Cardiac fibroblast (primary cell): ENCODE measurements around the gene SSH3.

Experiments
- DNase-seq, 2 donors: peaks; one replicate each; pipeline versions ENCODE4 v3.0.0 to v3.0.0-alpha.2; 2010; ENCODE audit warnings: low read depth in 2 of 2
- H3K4me3 ChIP-seq, 2 donors: replicated peaks in 1 of 2; 1 replicate in 1 of 2; 2 replicates in 1 of 2; pipeline ENCODE4 v1.5.1; 2011; ENCODE audit warnings: low read depth in 2 of 2, low read length in 2 of 2, mild to moderate bottlenecking in 2 of 2, moderate library complexity in 1 of 2
- TF ChIP-seq, protein P1 (sequence below): IDR thresholded peaks from one replicate; pipeline ENCODE4 v1.5.1; 2011; ENCODE audit warnings: low read depth, mild to moderate bottlenecking, low read length, inconsistent platforms

SSH3 gene

DNA sequence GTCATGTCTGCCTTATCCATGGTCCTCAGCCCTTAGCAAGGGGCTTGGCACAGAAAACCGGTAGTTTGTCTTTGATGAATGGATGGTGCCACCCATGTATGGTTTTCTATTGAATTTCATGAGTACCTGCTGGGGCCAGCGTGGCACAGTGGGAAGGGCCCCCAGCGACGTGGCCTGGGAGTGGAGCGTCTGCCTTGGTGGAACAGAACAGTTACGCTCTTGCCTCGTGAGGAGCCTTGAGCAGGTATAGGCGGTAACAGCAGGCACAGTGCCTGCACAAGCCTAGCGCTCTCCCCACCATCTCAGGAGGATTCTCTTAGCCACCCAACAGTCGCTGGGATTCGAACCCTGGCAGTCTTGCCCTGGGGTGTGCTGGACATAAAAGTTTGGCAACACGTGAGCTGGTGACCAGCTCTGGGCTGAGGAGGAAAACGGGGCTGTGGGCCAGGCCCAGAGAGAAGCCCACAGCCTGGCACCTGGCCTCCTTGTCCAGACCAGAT is 3.0 kb upstream of the SSH3 start:
- DNase-seq: no peak
- TF ChIP-seq, protein P1, sequence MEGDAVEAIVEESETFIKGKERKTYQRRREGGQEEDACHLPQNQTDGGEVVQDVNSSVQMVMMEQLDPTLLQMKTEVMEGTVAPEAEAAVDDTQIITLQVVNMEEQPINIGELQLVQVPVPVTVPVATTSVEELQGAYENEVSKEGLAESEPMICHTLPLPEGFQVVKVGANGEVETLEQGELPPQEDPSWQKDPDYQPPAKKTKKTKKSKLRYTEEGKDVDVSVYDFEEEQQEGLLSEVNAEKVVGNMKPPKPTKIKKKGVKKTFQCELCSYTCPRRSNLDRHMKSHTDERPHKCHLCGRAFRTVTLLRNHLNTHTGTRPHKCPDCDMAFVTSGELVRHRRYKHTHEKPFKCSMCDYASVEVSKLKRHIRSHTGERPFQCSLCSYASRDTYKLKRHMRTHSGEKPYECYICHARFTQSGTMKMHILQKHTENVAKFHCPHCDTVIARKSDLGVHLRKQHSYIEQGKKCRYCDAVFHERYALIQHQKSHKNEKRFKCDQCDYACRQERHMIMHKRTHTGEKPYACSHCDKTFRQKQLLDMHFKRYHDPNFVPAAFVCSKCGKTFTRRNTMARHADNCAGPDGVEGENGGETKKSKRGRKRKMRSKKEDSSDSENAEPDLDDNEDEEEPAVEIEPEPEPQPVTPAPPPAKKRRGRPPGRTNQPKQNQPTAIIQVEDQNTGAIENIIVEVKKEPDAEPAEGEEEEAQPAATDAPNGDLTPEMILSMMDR: no peak
- H3K4me3 ChIP-seq: no peak overlapping the region

GRCh38 chr11:67300756-67301312 is 2.5 kb upstream of the SSH3 start:
- no peak overlapping the region for H3K4me3 ChIP-seq
- TF ChIP-seq, protein P1: no peak

GRCh38 chr11:67301313-67301921 is 1.9 kb upstream of the SSH3 start:
- no peak overlapping the region for H3K4me3 ChIP-seq

More at GRCh38 chr11:67300756-67301312, 2.5 kb upstream of the SSH3 start:
- no peak for DNase-seq

DNA sequence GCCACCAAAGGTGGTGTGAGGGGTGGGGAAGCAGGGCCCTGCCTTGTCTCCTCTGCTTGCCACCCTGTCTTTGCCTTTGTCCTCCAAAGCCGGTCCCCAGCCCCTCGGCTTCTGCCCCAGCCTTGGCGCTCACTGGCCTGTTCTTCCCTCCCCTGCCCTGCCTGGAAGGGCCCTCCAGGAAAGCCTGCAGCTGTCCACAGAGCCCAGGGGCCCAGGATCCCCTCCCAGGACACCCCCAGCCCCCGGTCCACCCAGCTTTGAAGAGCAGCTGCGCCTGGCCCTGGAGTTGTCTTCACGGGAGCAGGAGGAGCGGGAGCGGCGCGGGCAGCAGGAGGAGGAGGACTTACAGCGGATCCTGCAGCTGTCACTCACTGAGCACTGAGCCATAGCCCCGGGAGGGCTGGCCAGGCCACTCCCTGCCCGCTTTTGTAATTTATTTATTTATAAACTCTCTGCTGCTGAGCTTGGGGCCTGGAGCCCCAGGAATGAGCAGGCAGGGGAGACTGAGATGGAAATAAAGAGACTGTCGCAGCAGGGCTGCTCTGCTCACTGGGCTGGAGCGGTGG is 1.3 kb upstream of the SSH3 start:
- TF ChIP-seq, protein P1: no peak
- no peak overlapping the region for H3K4me3 ChIP-seq
- DNase-seq: peak; percentile 43 to 54

More at GRCh38 chr11:67301313-67301921, 1.9 kb upstream of the SSH3 start:
- TF ChIP-seq, protein P1: no peak
- no peak for DNase-seq

GRCh38 chr11:67302571-67303131 is 679 bp upstream of the SSH3 start:
- peak; percentile 23 to 48 for DNase-seq
- TF ChIP-seq, protein P1: no peak
- H3K4me3 ChIP-seq: peak overlapping the region; percentile 42 to 84

GRCh38 chr11:67303835-67304411 is 593 bp downstream of the SSH3 start:
- TF ChIP-seq, protein P1: no peak
- peak overlapping the region; percentile 68 to 84 for H3K4me3 ChIP-seq
- peak in 1 of 2 donors; percentile 15 for DNase-seq
